ENCODE results near the gene MREG. TPM values are rescaled to one million over a fixed set of nuclear protein-coding genes. Genes with fewer than 3 reads are reported as not detected.

The MREG gene
- total RNA-seq, 2 experiments from 2014 or later, result 10.9 to 12.1 TPM

DNA sequence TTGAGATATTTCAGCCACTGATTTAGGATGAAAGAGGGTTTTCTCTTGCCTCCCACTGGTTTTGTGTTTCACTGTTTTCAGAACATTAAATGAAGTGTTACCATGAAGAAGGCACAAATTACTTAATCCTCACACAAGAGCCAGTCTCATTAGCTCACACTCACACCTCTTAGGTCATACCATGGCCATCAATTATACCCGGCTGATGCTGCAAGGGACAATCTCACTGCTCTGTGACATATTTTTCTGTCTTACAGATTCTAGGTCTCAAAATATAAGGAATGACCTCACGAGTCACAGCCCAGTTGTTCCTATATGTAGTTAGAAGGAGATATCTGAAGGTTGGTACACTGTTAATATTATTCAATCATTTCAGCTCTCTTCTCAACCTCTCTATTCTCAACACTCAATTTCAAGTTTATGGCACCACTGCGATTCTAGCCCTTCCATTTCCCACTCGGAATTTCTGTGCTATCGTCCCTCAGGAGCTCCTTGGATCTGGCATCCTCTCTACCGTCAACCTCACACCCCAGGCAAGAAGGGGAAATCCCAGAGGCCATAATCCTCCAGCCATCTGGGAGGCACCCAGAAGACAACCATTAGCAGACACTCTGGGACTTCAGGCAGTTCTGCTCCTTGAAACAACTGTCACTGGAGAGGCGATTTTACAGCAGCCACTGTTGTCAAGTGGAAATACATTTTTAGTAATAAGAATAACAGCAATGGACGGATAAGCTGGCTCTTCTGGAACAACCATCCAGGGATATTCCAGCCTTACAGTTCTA lies 101.9 kb downstream of the MREG start:
- H3K36me3 Mint-ChIP-seq (ENCODE audit: low read depth), result no peaks in the 10 kb centered on the region
- H3K27me3 Mint-ChIP-seq (ENCODE audit: low read depth), result peaks cover 33% of the 10 kb centered on the region
- H3K27ac Mint-ChIP-seq, result no peak overlapping the region
- H3K9me3 Mint-ChIP-seq (ENCODE audit: insufficient read depth), result no peaks in the 10 kb centered on the region
- peaks cover 3% of the 10 kb centered on the region for H3K4me1 Mint-ChIP-seq (ENCODE audit: low read depth)
- H3K4me3 Mint-ChIP-seq, result no peak overlapping the region
- POLR2A ChIA-PET, result no interaction called here
- ATAC-seq (no peak), DNase-seq (no peak)
- CTCF ChIA-PET, result interaction anchor here (1.2 kb wide), 1 partner anchor 19 kb away, joined by 3 read pairs; no protein-coding TSS in a partner anchor

- DNase-seq, result no peak
- H3K36me3 Mint-ChIP-seq (ENCODE audit: low read depth), result no peaks in the 10 kb centered on the region
- ChIA-PET CTCF (no interaction called here), POLR2A (no interaction called here)
- peaks cover 29% of the 10 kb centered on the region for H3K27me3 Mint-ChIP-seq (ENCODE audit: low read depth)
- H3K4me1 Mint-ChIP-seq (ENCODE audit: low read depth), result no peaks in the 10 kb centered on the region
- H3K9me3 Mint-ChIP-seq (ENCODE audit: insufficient read depth), result no peaks in the 10 kb centered on the region
- H3K27ac Mint-ChIP-seq, result no peak overlapping the region
- no peak overlapping the region for H3K4me3 Mint-ChIP-seq
- no peak for ATAC-seq
These were observed 103.2 kb downstream of the MREG start for GRCh38 chr2:215910180-215910579.

DNA sequence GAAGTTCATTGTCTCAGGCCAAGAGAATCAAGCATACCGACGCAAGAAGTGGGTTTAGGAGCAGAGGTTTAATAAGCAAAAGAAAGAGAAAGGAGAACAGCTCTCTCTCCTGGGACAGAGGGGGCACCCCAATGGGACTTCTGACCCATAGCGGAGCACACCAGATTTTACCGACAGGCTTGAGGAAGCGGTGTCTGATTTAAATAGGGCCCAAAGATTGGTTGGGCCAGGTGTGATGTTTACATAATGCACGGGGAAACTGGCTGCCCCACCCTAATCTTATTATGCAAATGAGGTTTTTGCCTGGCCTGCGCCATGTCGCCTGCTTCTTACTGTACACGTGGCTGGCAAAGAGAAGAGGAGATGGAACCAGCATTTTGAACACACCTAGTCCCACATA lies 106.2 kb downstream of the MREG start:
- peaks cover 28% of the 10 kb centered on the region for H3K27me3 Mint-ChIP-seq (ENCODE audit: low read depth)
- DNase-seq (no peak), ATAC-seq (no peak)
- no peak overlapping the region for H3K27ac Mint-ChIP-seq
- ChIA-PET POLR2A (no interaction called here), CTCF (no interaction called here)
- H3K36me3 Mint-ChIP-seq (ENCODE audit: low read depth), result no peaks in the 10 kb centered on the region
- H3K9me3 Mint-ChIP-seq (ENCODE audit: insufficient read depth), result no peaks in the 10 kb centered on the region
- H3K4me1 Mint-ChIP-seq (ENCODE audit: low read depth), result no peaks in the 10 kb centered on the region
- no peak overlapping the region for H3K4me3 Mint-ChIP-seq

- CTCF ChIA-PET, result no interaction called here
- H3K4me1 Mint-ChIP-seq (ENCODE audit: low read depth), result no peaks in the 10 kb centered on the region
- ATAC-seq (no peak), DNase-seq (no peak)
- H3K4me3 Mint-ChIP-seq, result no peak overlapping the region
- H3K9me3 Mint-ChIP-seq (ENCODE audit: insufficient read depth), result no peaks in the 10 kb centered on the region
- H3K27me3 Mint-ChIP-seq (ENCODE audit: low read depth), result peaks cover 29% of the 10 kb centered on the region
- no peaks in the 10 kb centered on the region for H3K36me3 Mint-ChIP-seq (ENCODE audit: low read depth)
- no peak overlapping the region for H3K27ac Mint-ChIP-seq
- POLR2A ChIA-PET, result no interaction called here
These were observed 106.9 kb downstream of the MREG start for GRCh38 chr2:215906458-215906857.

DNA sequence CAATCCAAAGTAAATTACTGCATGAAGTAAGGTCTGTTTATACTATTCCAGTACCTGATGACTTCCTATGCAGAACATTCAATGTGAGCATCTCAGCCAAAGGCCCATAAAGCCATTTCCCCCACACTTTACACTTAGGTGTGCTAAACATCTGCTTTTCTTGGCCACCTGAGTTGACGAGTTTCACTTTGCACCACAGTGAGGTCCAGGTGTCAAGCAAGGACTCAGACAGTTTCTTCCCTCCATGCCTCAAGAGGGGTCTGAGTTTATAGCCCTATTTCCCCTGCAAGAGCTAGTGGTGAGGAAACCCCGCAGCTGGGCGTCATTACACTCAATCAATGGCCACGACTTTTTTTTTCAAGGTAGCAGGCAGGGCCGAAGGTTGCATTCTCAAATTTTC lies 107.7 kb downstream of the MREG start:
- POLR2A ChIA-PET, result no interaction called here
- Mint-ChIP-seq H3K36me3 (ENCODE audit: low read depth) (no peaks in the 10 kb centered on the region), H3K27me3 (ENCODE audit: low read depth) (peaks cover 24% of the 10 kb centered on the region), H3K4me3 (no peak overlapping the region), H3K27ac (no peak overlapping the region), H3K4me1 (ENCODE audit: low read depth) (no peaks in the 10 kb centered on the region), H3K9me3 (ENCODE audit: insufficient read depth) (no peaks in the 10 kb centered on the region)
- ATAC-seq, result no peak
- CTCF ChIA-PET, result no interaction called here
- DNase-seq, result no peak

DNA sequence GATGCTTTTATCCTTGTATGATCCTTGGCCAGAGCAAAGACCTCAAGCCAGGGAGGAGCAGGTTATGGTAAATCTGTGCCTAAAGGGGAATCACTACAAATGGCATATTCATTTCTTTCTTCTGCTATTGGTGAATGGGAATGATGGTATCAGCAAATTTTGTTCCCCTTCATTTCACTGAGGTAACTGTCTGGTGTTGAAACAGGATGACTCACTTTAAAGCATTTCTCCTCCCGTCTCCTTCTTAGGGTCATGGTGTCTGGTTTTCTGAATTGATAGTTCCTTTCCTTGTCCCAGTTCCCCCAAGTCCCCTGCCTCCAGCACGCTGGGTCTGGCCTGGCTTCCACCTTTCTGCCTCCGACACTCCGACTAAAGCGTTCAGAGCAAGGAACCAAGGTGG lies 109.2 kb downstream of the MREG start:
- H3K4me1 Mint-ChIP-seq (ENCODE audit: low read depth), result no peaks in the 10 kb centered on the region
- H3K27me3 Mint-ChIP-seq (ENCODE audit: low read depth), result peaks cover 17% of the 10 kb centered on the region
- H3K9me3 Mint-ChIP-seq (ENCODE audit: insufficient read depth), result no peaks in the 10 kb centered on the region
- H3K27ac Mint-ChIP-seq, result no peak overlapping the region
- no peak overlapping the region for H3K4me3 Mint-ChIP-seq
- no peaks in the 10 kb centered on the region for H3K36me3 Mint-ChIP-seq (ENCODE audit: low read depth)
- DNase-seq, result no peak
- ATAC-seq, result no peak
- CTCF ChIA-PET, result no interaction called here
- POLR2A ChIA-PET, result no interaction called here

- DNase-seq, result no peak
- POLR2A ChIA-PET, result no interaction called here
- no peaks in the 10 kb centered on the region for H3K9me3 Mint-ChIP-seq (ENCODE audit: insufficient read depth)
- ATAC-seq, result no peak
- H3K36me3 Mint-ChIP-seq (ENCODE audit: low read depth), result no peaks in the 10 kb centered on the region
- peaks cover 14% of the 10 kb centered on the region for H3K27me3 Mint-ChIP-seq (ENCODE audit: low read depth)
- no peak overlapping the region for H3K4me3 Mint-ChIP-seq
- H3K27ac Mint-ChIP-seq, result no peak overlapping the region
- CTCF ChIA-PET, result interaction anchor here (0.7 kb wide), 1 partner anchor 1194 kb away, joined by 3 read pairs; no protein-coding TSS in a partner anchor
- H3K4me1 Mint-ChIP-seq (ENCODE audit: low read depth), result no peaks in the 10 kb centered on the region
These were observed 110.1 kb downstream of the MREG start for GRCh38 chr2:215903203-215903602.

- H3K27me3 Mint-ChIP-seq (ENCODE audit: low read depth), result peaks cover 10% of the 10 kb centered on the region
- CTCF ChIA-PET, result no interaction called here
- no peak overlapping the region for H3K27ac Mint-ChIP-seq
- DNase-seq, result no peak
- POLR2A ChIA-PET, result no interaction called here
- no peak overlapping the region for H3K4me3 Mint-ChIP-seq
- H3K4me1 Mint-ChIP-seq (ENCODE audit: low read depth), result no peaks in the 10 kb centered on the region
- no peaks in the 10 kb centered on the region for H3K9me3 Mint-ChIP-seq (ENCODE audit: insufficient read depth)
- no peak for ATAC-seq
- no peaks in the 10 kb centered on the region for H3K36me3 Mint-ChIP-seq (ENCODE audit: low read depth)
These were observed 111.6 kb downstream of the MREG start for GRCh38 chr2:215901796-215902195.

GRCh38 chr2:215900843-215901242 lies 112.5 kb downstream of the MREG start:
- Mint-ChIP-seq H3K9me3 (ENCODE audit: insufficient read depth) (no peaks in the 10 kb centered on the region), H3K27me3 (ENCODE audit: low read depth) (peaks cover 10% of the 10 kb centered on the region), H3K4me1 (ENCODE audit: low read depth) (no peaks in the 10 kb centered on the region), H3K27ac (no peak overlapping the region), H3K4me3 (no peak overlapping the region), H3K36me3 (ENCODE audit: low read depth) (no peaks in the 10 kb centered on the region)
- CTCF ChIA-PET, result no interaction called here
- POLR2A ChIA-PET, result no interaction called here
- ATAC-seq (no peak), DNase-seq (no peak)

GRCh38 chr2:215900203-215900611 lies 113.1 kb downstream of the MREG start:
- H3K9me3 Mint-ChIP-seq (ENCODE audit: insufficient read depth), result no peaks in the 10 kb centered on the region
- DNase-seq (no peak), ATAC-seq (no peak)
- ChIA-PET CTCF (no interaction called here), POLR2A (no interaction called here)
- H3K27ac Mint-ChIP-seq, result no peak overlapping the region
- H3K36me3 Mint-ChIP-seq (ENCODE audit: low read depth), result no peaks in the 10 kb centered on the region
- H3K4me1 Mint-ChIP-seq (ENCODE audit: low read depth), result no peaks in the 10 kb centered on the region
- no peak overlapping the region for H3K4me3 Mint-ChIP-seq
- peaks cover 12% of the 10 kb centered on the region for H3K27me3 Mint-ChIP-seq (ENCODE audit: low read depth)

DNA sequence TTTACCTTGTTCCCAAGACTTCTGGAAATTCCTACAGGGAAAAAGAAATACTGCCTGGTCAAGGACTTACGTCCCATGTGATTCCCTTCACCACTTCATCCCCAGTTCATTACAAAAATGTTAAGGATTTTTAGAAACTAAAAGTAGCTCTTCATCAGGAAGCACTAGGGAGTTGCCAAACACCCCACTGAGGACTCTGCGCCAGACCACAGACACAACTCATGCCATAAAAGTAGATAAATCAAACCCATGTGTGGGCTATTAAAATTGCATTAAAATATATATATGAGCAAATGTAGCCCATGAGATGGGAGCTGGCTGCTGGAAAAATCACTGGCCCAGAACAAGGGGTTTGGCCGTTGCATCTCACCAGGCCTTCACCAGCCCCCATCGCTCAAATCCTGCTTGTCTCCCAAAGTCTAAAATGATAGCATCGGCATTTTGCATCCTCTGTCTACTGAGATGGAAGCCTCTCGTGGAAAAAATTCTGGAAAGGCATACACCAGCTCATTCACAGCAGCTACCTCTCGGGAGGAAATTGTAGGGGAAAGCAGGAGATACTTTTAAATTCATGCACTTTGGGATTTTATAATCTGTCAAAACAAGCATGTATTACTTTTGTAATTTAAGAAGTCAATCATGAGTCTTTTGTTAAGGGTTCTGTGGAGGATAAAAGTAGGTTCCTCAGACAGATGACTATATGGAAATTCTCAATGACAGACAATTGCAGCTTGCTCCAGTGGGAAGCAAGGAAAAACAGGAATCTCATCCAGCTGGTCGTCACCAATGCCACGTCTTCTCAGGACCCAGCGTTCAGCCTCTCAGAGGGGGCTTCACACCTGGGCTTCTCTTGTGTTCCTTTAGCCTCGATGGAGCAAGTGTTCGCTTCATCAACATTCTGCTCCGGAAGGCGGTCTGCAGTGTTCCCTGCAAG lies 113.9 kb downstream of the MREG start:
- Mint-ChIP-seq H3K4me3 (no peak overlapping the region), H3K27ac (no peak overlapping the region), H3K9me3 (ENCODE audit: insufficient read depth) (no peaks in the 10 kb centered on the region), H3K27me3 (ENCODE audit: low read depth) (peaks cover 14% of the 10 kb centered on the region), H3K36me3 (ENCODE audit: low read depth) (no peaks in the 10 kb centered on the region), H3K4me1 (ENCODE audit: low read depth) (no peaks in the 10 kb centered on the region)
- POLR2A ChIA-PET, result no interaction called here
- no peak for DNase-seq
- ATAC-seq, result no peak
- CTCF ChIA-PET, result no interaction called here

DNA sequence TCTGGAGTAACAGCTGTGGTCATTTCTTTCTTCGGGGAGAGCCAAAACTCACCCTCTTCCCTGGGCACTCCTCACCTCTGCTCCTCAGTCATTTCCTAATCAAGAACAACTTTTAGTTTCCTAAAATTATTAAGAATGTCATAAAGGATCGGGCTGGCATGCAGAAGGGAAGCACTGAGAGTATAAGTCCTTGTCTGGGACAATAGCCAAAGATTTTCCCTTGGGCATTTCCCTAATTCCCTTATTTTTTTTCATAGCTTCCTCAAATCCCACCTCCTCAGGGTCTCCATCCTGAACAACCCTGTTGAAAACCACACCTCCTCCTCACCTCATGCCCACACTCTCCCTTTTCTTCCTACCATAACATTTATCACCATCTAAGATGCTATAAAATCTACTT lies 115.0 kb downstream of the MREG start:
- DNase-seq, result no peak
- no peaks in the 10 kb centered on the region for H3K4me1 Mint-ChIP-seq (ENCODE audit: low read depth)
- POLR2A ChIA-PET, result no interaction called here
- no peak for ATAC-seq
- H3K9me3 Mint-ChIP-seq (ENCODE audit: insufficient read depth), result no peaks in the 10 kb centered on the region
- no peak overlapping the region for H3K4me3 Mint-ChIP-seq
- H3K27me3 Mint-ChIP-seq (ENCODE audit: low read depth), result peaks cover 11% of the 10 kb centered on the region
- CTCF ChIA-PET, result no interaction called here
- H3K36me3 Mint-ChIP-seq (ENCODE audit: low read depth), result no peaks in the 10 kb centered on the region
- H3K27ac Mint-ChIP-seq, result no peak overlapping the region

Data from activated CD8-positive, alpha-beta T cell treated with anti-CD3 and anti-CD28 coated beads, Interleukin-2, amount 10 ng/mL, durations not matched to agents 7 days and 5 days (primary cell).